HTR-8/SVneo (cell line): ENCODE measurements around the gene HMSD.

Experiments used
- DNase-seq: peaks from one replicate; pipeline ENCODE4 v3.0.0; 2011; ENCODE audit warnings: low spot score, mixed read lengths; ENCODE audit not compliant: insufficient read length
- FAIRE-seq: peaks from 2 replicates; lab custom pipeline; 2011; peaks lifted over from hg19 to GRCh38; lab: Jason Lieb, UNC

The HMSD gene

DNA sequence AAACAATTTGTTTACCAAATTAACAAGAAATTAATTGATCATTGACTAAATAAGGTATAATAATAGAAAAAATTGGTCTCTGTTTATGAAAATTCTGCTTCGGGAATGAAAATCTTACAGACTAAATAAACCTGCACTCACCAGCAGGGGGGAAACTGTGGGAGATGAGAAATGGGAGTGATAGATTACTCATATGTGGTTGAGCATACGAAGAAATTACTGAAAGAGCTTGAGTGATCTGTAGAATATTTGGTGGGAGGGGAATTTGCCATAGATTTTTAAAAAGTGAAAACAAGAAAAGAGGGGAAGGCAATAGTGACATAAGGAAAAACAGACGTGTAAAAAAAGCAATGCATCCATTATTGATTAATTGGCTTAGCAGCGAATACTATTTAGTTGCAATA, 2.2 kb downstream of the HMSD start:
- FAIRE-seq: no peak
- no peak for DNase-seq

DNA sequence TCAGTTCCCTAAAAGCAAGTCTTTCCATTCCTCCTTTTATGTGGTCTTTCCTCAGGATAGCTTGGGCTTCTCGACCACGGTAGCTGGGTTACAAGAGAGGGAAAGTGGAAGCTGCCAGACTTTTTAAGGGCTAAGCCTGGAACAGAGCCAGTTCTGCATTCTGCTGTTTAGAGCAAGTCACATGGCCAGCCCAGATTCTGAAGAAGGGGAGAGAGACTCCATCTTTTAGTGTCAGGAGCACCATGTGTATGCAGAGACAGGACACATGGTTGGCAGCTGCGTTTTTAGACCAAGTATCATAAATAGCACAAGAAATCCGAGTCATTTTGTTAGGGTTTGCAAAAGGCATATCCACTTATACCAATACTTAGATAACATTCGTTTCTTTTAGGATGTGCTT, 4.7 kb downstream of the HMSD start:
- DNase-seq (no peak), FAIRE-seq (no peak)

DNA sequence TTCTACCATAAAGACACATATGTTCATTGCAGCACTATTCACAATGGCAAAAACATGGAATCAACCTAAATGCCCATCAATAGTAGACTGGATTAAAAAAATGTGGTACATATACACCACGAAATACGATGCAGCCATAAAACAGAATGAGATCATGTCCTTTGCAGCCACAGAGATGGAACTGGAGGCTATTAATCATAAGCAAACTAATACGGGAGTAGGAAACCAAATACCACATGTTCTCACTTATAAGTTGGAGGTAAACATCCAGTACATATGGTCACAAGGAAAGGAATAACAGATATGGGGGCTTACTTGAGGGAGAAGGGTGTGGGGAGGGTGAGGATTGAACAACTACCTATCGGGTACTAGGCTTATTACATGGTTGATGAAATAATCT, 7.7 kb downstream of the HMSD start:
- FAIRE-seq: no peak
- no peak for DNase-seq

DNA sequence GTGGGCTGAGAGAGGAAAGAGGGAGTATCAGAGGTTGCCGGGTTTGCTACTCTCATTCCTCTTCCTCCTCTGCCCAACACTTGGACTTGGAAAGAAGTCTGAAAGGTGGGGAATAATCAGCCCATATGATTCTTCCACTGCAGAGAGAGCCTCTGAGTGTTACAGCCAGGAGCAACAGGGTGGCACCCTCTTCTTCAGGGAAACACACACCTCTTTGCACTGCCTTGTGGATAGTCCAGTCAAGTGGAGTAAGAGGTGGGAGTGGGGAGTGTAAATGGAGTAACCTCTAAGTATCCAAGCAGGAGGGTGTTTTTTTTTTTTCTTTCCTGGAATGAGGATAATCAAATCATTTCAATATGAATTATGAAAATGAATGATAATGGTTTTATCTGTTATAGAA, 11.8 kb downstream of the HMSD start:
- DNase-seq: no peak
- FAIRE-seq: no peak

DNA sequence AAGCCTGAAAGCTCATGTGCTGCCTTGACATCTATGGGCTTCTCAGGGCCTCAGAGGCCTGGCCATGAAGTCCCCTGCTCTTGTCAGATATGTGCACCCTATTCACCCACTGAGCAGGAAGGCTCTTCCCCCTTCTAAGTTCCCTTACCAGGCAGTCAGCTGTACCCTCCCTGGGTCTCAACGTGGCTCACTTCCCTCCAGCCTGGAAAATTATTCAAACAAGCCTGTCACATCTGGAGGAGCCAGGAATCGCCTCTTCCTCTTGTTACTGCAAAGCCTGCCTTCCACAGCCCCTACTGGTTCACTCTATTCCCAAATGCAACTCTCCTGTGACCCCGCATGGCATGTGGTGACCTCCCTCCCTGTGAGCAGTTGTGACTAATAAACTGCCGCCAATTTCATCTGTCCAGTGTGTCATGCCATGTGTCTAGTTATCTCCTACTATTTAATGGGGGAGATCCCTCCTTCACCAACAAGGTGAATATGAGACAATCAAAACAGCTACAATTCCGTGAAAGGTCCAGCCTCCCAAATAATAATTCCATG, 12.4 kb downstream of the HMSD start:
- DNase-seq (no peak), FAIRE-seq (no peak)

DNA sequence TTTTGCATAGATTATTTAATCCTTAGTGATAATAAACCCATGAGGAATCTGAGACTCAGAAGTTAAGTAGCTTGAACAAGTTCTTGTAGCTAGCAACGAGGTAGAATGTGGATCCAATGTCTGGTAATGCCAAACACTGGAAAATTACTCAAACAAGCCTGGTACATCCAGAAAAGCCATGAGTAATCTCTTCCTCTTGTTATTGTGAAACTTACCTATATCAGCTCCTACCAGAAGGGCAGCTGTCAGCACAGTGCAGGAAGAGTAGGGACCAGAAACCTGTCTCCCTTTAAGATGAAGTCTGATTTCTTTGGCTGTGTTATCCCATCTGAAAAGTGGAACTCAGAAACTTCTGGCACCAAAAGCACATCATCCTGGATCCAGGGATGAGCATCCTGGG, 13.0 kb downstream of the HMSD start:
- FAIRE-seq: no peak
- no peak for DNase-seq

DNA sequence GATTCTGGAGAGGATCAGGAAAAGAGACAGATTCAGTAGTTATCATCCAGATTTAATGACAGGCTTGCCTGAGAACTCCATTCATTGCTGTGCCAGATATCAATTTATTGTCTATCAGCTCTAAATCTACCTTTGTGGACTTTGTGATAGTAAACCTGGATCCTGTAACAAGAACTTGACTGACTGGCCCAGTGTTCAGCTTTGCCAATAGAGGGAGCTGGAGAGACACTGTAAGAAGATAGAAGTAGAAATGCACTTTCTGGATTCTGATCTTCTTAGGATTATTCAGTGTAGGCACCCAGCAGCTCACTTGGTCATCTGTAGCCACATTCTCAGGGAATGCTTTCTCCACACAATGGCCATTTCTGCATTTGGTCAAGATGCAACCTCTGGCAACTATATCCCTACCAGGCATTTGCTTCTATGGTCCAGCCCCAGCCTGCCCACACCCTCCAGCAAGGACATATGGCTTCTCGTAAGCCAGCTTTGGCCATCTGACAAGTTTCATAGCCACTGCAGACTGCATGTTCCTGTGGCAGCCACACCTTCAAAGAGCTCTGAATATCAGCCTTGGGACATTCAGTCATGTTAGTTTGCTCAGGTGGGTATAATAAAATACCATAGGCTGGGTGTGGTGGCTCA, 14.6 kb downstream of the HMSD start:
- FAIRE-seq (no peak), DNase-seq (peak; percentile 17)

DNA sequence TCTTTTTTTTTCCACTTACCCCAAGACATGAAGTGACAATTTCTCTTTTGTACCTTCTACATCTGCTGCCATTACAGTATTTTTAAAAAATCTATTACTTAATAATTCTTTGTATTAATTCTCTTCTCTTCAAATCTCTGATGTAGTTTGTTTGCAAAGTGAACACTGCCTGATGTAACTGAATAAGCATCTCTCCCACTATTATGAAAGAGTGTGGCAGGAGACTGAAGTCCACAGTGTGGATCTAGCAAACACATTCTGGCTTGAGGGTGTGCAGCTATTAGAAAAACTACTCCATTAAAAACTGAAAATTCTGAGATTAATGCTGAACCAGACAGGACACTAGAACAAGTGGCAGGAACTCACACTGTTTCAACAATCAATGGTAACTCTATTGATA, 15.8 kb downstream of the HMSD start:
- no peak for DNase-seq
- FAIRE-seq: no peak

DNA sequence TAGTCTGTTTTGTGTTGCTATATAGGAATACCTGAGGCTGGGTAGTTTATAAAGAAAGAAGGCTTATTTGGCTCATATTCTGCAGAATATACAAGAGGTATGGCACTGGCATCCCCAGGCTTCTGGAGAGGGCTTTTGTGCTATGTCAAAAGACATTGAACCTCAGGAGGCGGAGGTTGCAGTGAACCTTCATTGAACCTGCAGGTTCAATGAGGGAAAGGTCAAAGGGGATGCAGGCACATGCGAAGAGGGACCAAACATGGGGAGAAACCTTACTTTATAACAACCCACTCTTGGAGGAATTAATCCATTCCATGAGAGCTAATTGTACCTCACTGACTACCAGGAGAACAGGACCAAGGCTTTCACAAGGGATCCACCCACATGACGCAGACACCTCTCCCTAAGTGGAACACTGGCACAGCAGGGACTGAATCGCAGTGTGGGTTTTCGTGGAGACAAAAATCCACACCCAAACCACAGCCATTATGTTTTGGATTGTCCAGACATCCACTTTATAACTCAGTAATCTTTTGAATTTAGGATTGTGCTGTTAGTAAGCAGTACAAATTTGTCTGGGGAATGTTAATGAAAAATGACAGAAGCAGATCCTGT, 16.7 kb downstream of the HMSD start:
- FAIRE-seq (no peak), DNase-seq (no peak)

DNA sequence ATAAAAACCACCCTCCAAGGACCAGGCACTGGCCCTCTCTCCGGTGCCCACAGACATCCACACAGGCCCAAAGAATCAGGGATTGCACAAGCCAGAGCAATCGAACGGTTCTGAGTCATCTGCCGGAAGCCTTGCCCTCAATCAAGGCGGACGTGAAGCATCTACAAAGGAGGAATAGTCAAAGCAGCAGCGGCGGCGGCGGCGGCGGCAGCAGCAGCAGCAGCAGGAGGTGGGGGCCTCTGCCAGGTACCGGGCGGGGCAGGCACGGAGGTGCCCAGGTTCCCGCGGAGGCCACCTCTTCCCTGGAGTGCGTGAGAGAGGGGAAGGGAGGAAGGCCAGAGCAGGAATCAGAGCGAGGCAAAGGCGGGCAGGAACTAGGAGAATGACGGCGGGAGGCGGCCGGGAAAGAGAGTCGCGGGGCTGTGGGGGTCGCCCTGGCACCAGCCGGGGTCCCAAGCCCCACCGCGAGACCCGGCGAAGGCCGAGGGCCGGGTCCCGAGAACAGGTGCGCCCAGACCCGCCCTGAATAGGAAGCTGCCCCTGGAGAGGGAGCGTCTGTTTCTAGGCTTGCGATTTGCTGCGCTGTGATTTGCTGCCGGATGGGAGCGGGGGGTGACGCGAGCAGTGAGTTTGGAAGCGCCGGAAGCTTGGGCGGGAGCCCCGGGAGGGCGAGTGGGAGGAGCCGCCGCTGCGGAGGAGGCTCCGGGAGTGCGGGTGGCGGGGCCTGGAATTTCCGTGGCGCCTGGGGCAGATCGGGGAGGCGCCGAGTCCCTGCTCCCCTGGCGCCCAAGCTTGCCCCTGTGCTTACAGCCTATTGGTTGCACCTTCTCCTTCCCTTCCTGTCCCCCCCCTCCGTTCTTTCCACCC, 21.1 kb downstream of the HMSD start, which contains the start of gene SERPINB8:
Gene SERPINB8, plus strand, starts transcription at position 140 of the 867 bp plus-strand sequence. CDS start 8,228 bp downstream, outside the sequence.
- no peak for FAIRE-seq
- peak; percentile 68 for DNase-seq

DNA sequence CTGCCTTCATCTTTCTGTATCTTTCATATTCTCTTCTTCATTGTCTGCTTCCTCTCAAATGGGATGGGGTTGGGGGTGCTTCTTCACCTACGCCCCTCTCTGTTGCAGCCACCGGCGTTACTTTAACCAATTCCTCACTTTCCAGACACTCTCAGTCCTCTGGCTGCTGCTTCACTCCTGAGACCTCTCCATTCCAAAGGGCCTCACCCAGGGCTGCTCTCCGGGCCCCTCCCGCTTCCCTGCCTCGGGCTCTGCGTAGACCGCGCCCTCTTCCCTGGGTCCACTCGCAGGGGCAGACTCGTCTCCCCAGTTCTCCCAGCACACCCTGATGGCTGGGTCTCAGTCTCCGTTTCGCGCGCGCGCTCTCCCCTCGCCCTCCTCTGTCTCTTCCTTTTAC, 21.7 kb downstream of the HMSD start:
- DNase-seq: peak; percentile 54
- no peak for FAIRE-seq

DNA sequence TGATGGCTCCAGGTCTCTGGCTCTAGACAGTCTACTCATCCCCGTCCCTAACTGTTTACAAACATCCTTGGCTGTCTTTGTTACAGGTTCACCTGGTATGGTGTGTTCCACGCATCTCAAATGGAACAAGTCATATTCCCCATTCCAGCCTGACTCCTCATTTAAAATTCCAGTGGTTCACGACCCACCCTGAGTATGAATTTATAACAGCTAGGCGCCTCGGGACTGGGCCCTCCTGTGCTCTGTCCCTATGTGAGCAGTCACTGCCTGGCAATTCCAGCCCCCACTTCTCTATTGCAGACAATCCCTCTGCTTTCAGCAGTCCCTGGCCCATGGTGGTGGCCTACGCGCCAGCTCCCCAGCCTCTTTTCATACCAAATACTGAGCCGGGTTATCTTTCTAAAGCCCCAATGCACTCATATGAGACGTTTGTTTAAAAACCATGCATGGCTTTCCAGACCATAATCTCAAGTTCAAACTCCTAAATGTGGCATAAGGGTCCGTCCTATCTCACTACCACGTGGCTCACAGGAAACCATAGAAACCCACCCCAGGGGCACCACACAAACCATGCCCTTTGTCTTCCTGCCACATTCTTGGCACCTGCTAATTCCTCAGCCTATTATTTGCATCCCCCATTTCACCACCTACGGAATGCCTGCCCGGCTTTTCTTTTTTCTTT, 22.4 kb downstream of the HMSD start:
- DNase-seq: no peak

DNA sequence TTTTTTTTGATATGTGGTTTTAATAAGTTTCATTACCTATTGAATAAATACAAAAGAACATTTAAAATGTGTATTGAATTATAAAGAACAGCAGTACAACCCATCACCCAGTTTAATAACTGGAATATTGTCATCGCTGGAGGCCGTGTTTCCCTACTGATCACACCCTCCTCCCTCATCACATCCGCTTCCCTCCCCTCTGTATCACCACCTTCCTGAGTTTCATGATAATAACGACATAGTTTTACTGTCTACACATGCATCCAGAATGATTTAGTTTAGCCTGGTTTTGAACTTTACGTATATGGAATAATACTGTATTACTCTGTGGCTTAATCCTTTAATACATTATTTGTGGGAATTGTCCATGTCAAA, 22.9 kb downstream of the HMSD start:
- FAIRE-seq: no peak
- no peak for DNase-seq

More for the DNA sequence above, 22.4 kb downstream of the HMSD start:
- FAIRE-seq: no peak

DNA sequence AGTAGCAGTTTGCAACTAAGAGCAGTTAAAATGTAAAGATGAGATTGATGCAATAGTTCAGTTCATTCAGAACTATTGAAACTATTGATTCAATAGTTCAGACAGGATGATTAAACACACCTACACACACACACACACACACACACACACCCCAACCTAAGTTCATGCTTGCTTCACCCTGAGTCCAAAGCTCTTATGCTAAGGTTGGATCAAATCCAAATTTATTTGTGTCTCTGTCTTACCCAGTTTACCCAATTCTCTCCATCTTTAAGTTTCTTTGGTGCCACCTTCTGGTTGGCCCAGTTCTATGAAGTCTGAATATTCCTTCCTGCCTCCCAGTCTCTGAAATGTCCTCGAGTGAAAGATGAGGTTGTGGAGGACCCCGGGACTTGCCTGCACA, 25.9 kb downstream of the HMSD start:
- DNase-seq (no peak), FAIRE-seq (no peak)

DNA sequence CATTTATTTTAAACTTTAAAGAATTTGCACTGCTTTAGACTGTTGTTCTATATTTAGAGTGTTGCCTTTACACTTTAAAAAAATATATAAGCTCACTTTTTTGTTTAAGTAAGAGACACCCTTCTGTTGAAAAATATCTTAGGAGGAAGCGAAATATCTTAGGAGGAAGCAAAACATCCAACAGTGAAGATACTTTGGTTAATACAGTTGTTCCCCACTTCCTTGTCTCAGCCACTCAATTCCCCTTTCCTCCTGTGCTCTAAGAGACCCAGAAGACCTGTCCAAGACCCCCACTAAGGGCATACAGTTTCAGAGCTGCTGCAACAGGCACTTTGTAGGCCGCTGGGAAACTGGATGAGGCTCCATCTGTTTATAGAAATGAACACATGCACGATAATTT, 26.5 kb downstream of the HMSD start:
- no peak for FAIRE-seq
- DNase-seq: no peak

DNA sequence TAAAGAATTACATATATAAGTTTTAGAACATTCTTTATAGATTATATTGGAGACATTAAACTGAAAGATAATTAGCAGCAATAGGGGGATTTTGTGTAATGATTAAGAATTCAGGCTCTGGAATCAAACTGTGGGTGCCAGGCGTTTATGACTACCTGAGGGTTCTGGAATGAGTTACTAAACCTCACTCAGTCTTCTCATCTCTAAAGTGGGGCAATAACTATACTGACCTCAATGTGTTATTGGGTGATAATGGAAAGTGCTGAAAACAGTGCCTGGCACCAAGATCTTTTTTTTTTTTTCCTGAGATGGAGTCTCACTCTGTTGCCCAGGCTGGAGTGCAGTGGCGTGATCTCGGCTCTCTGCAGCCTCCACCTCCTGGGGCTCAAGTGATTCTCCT, 27.9 kb downstream of the HMSD start:
- FAIRE-seq (no peak), DNase-seq (no peak)

DNA sequence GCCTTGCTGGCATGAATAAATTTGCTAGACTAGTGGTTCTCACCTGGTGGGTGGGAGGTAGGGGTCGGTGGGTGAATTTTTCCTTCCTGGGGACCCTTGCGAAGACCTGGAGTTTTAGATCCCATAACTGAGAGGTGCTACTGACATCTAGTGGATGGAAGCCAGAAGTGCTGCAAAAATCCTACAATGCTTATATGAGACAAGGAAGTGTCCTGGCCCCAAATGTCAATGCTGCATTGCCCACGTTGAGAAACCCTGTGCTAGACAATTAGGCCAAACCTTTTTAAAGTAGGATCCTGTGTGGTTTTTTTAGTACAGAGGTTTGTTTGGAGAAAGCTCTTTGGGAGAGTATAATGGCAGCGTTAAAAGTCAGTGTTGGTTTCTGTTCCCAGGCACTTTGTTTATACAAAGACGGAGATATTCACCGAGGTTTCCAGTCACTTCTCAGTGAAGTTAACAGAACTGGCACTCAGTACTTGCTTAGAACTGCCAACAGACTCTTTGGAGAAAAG, 30.4 kb downstream of the HMSD start:
- DNase-seq: peak; percentile 25
- FAIRE-seq: no peak

DNA sequence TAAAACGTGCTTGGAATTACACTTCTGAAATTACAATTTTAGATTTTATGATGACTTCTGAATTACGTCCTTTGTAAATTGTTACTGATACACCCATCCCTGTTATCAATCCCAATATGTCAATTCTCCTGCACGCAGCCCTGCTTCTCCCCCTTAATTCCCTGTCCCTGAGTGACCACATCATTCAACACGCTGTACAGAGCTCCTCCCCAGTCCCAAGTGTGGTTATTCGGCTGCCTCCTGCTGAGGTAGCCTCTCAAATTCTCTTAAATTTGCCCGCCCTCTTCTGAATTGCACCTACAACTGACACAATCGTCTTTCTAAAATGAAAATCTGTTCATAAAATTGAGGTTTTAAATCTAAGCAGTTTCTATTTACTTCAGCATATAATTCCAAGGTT, 30.9 kb downstream of the HMSD start:
- DNase-seq: no peak
- FAIRE-seq: no peak

DNA sequence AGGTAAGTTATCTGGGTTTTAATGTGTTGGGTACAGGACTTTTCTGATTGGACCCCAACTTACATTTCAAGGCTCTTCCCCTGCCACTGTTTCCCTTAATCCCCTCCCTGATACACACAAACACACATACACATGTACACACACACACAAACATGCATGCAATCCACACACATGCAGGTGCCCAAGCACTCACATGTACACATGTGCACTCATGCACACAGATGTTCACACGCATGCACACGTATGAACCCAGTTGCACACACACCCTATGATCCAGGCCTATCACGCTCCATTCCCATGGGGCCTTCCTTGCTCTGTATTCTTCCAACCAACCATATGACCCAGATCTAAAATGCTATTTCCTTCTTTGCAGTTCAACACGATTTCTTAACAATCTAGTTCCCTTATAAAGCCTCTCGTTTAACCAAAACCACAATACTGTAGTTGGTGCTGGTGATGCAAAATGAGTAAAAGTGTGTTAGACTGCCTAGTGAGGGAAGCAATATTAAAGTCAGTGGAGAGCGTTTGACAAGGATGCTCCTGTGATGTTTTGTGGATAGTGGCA, 31.9 kb downstream of the HMSD start:
- DNase-seq (no peak), FAIRE-seq (no peak)

DNA sequence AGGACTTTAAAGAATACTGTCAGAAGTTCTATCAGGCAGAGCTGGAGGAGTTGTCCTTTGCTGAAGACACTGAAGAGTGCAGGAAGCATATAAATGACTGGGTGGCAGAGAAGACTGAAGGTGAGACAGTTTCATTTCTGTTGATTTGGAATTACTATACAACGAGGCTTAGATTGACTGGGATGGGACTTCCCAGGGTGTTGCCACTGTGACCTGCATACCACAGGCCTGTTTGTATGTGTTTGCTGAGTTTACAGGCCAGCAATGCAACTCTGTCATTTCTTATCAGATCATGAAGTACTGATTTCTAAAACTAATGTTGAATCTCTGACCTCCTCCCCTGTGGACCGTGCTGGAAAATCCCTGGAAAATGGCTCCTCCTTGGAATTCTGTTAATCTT, 32.6 kb downstream of the HMSD start:
- DNase-seq: no peak
- FAIRE-seq: no peak
